GM19193 (cell line): Measurements from ENCODE around the gene UBA5.

Experiments used
- POLR2A ChIP-seq: IDR thresholded peaks from 4 replicates; pipeline ENCODE4 v1.6.1; 2011; ENCODE audit not compliant: insufficient read depth, insufficient read length; ENCODE audit errors: extremely low read depth

The UBA5 gene

GRCh38 chr3:132722165-132723023 lies 62.3 kb downstream of the UBA5 start, which contains the start of gene NPHP3:
TSS of gene NPHP3 (minus strand) at chr3:132722409. CDS start at chr3:132722355, 54 bp downstream.
- peak; percentile 63 for TF ChIP-seq POLR2A

- TF ChIP-seq POLR2A = peak; percentile 33
Measured at GRCh38 chr3:132723024-132723950, 63.2 kb downstream of the UBA5 start.

GRCh38 chr3:132726341-132726823 lies 66.3 kb downstream of the UBA5 start:
- no peak for TF ChIP-seq POLR2A
